SK-N-MC (cell line): ENCODE data around the gene MAPK12.
"Not testable (repeated sequence)": the region's sequence is repeated elsewhere in the genome, so short reads cannot be mapped to it uniquely, and the experiment has no call there.

Experiments used
- DNase-seq: peaks from one replicate; pipeline ENCODE4 v3.0.0-alpha.2; 2011; ENCODE audit warnings: low read depth, low spot score
- H3K27ac ChIP-seq: fragments of 200-600 bp; sonication (generic); 2 replicates; pipeline ENCODE4 v1.5.1; 2016; ENCODE audit warnings: mixed run types
- H3K36me3 ChIP-seq: fragments of 200-600 bp; sonication (generic); 2 replicates; pipeline ENCODE4 v1.6.1; 2017; ENCODE audit warnings: antibody characterized with exemption, low read length, mixed read lengths; ENCODE audit not compliant: insufficient read depth
- H3K4me3 ChIP-seq: fragments of 200-600 bp; sonication (generic); 2 replicates; pipeline ENCODE4 v1.5.1; 2016
- H3K9ac ChIP-seq: fragments of 200-600 bp; sonication (generic); 2 replicates; pipeline ENCODE4 v1.8.0; 2017; ENCODE audit warnings: mixed run types, mixed read lengths; ENCODE audit not compliant: insufficient read length
- H3K9me3 ChIP-seq: fragments of 200-600 bp; sonication (generic); 2 replicates; pipeline ENCODE4 v1.6.1; 2017; ENCODE audit warnings: low read depth, mild to moderate bottlenecking, antibody characterized with exemption, low read length, moderate library complexity, mixed read lengths
- EZH2 ChIP-seq: fragments of 200-600 bp; sonication (generic); IDR thresholded peaks from one replicate; pipeline ENCODE4 v1.6.1; 2017; ENCODE audit warnings: antibody characterized with exemption
- FOXP2 ChIP-seq: optimal IDR thresholded peaks from 2 replicates; pipeline ENCODE3; 2011; ENCODE audit warnings: mild to moderate bottlenecking, moderate library complexity; ENCODE audit not compliant: insufficient read depth; ENCODE audit errors: extremely low read length, control extremely low read depth
- POLR2AphosphoS5 ChIP-seq: IDR thresholded peaks from 2 replicates; pipeline ENCODE4 v1.6.1; 2012; ENCODE audit warnings: mild to moderate bottlenecking, low read depth, low read length, borderline replicate concordance

MAPK12 gene

GRCh38 chr22:50206599-50206998 is 54.9 kb downstream of the MAPK12 start:
- TF ChIP-seq EZH2 (no peak), FOXP2 (no peak), POLR2AphosphoS5 (no peak)
- Histone ChIP-seq H3K27ac (no peak overlapping the region), H3K36me3 (peaks cover 46% of the 10 kb centered on the region), H3K4me3 (no peak overlapping the region), H3K9me3 (peaks cover 6% of the 10 kb centered on the region; the same call in 1 of the 2 replicates), H3K9ac (no peak overlapping the region)
- no peak for DNase-seq

DNA sequence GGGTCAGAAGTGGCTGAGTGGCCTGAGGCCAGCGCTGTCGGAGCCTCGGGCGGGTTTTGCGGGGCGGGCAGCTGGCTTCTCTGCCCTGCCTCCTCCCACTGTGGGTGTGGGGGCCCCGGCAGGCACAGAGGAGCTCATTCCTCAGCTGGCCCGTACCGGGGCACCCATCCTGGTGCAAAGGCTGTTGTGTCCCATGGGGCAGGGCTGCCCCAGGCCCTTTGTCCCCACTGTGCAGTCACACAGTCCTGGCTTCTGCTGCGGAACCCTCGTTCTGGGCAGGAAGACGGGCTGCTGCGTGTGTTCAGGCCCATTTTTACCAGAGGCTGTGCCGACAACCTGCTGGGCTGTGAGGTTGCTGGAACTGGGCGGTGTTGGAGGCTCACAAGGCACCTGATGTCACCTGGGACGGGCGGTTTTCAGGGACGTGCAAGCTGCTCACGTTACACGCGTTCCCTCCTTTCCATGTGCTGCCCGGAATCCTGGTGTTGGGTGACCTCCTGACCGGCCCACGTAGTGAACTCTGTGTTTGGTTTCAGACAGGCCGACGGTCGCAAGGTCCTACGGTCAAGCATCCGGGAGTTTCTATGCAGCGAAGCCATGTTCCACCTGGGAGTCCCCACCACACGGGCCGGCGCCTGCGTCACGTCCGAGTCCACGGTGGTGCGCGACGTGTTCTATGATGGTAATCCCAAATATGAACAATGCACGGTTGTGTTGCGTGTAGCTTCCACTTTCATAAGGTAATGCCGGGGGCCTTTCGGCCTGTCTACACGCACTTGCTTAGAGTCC is 55.5 kb downstream of the MAPK12 start:
- Histone ChIP-seq H3K9me3 (peaks cover 6% of the 10 kb centered on the region; the same call in 1 of the 2 replicates), H3K9ac (no peak overlapping the region), H3K36me3 (peaks cover 42% of the 10 kb centered on the region), H3K4me3 (no peak overlapping the region), H3K27ac (no peak overlapping the region)
- DNase-seq: no peak
- TF ChIP-seq POLR2AphosphoS5 (no peak), FOXP2 (no peak), EZH2 (no peak)

DNA sequence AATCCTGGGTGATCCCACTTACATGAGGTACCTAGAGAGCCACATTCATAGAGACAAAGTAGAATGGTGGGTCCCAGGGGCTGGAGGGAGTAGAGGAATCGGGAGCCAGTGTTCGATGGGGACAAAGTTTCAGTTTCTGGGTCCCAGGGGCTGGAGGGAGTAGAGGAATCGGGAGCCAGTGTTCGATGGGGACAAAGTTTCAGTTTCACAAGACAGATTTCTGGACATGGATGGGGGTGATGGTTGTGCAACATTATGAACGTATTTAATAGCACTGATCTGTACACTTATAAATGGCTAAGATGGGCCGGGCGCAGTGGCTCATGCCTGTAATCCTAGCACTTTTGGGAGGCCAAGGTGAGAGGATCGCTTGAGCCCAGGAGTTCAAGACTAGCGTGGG is 56.5 kb downstream of the MAPK12 start:
- not testable (repeated sequence) for H3K4me3 ChIP-seq, H3K9ac ChIP-seq, DNase-seq, H3K9me3 ChIP-seq
- Histone ChIP-seq H3K36me3 (peaks cover 32% of the 10 kb centered on the region), H3K27ac (peak overlapping the region; percentile 50; the same call in 1 of the 2 replicates)

- Histone ChIP-seq H3K9me3 (peaks cover 6% of the 10 kb centered on the region; the same call in 1 of the 2 replicates), H3K4me3 (no peak overlapping the region), H3K27ac (peak overlapping the region; percentile 50; the same call in 1 of the 2 replicates), H3K9ac (no peak overlapping the region), H3K36me3 (peaks cover 31% of the 10 kb centered on the region)
- no peak for DNase-seq
- TF ChIP-seq FOXP2: no peak
- no peak for TF ChIP-seq POLR2AphosphoS5
- TF ChIP-seq EZH2: no peak
These were observed 56.9 kb downstream of the MAPK12 start for GRCh38 chr22:50204571-50204970.

- peaks cover 31% of the 10 kb centered on the region for H3K36me3 ChIP-seq
- peaks cover 6% of the 10 kb centered on the region; the same call in 1 of the 2 replicates for H3K9me3 ChIP-seq
- H3K27ac ChIP-seq: no peak overlapping the region
- no peak overlapping the region for H3K4me3 ChIP-seq
- no peak for TF ChIP-seq EZH2
- no peak for TF ChIP-seq POLR2AphosphoS5
- no peak for TF ChIP-seq FOXP2
- H3K9ac ChIP-seq: no peak overlapping the region
- no peak for DNase-seq
These were observed 58.2 kb downstream of the MAPK12 start for GRCh38 chr22:50203288-50203687.
